Transverse colon (tissue), 4 donors: ENCODE results near the gene PCDHAC1. TPM values are rescaled to one million over a fixed set of nuclear protein-coding genes. Genes with fewer than 3 reads are reported as not detected.

Experiments used
- DNase-seq: peaks from one replicate; pipeline ENCODE4 v3.0.0-alpha.2; 2019
- H3K27ac ChIP-seq, 4 donors: fragments of 200-600 bp; sonication (generic); 2 replicates each; pipeline ENCODE4 v1.5.1; 2016 to 2018; ENCODE audit warnings: inconsistent platforms in 4 of 4
- H3K27me3 ChIP-seq: fragments of 200-600 bp; sonication (generic); 2 replicates; pipeline ENCODE4 v1.5.1; 2017; ENCODE audit warnings: inconsistent platforms
- H3K36me3 ChIP-seq, 4 donors: fragments of 200-600 bp; sonication (generic); 2 replicates each; pipeline ENCODE4 v1.5.1; 2017 to 2019; ENCODE audit warnings: inconsistent platforms in 4 of 4
- H3K4me1 ChIP-seq, 4 donors: fragments of 200-600 bp; sonication (generic); 2 replicates each; pipeline ENCODE4 v1.5.1; 2017 to 2020; ENCODE audit warnings: inconsistent platforms in 4 of 4
- H3K4me3 ChIP-seq, 4 donors: fragments of 200-600 bp; sonication (generic); 1 replicate in 1 of 4; 2 replicates in 3 of 4; pipeline versions ENCODE4 v1.5.1 to v1.6.1; 2017 to 2019; ENCODE audit warnings: inconsistent platforms in 4 of 4
- H3K9me3 ChIP-seq, 2 donors: fragments of 200-600 bp; sonication (generic); 2 replicates each; pipeline ENCODE4 v1.5.1; 2017 to 2019; ENCODE audit warnings: inconsistent platforms in 2 of 2
- EP300 ChIP-seq: sonication (generic); formaldehyde crosslinking; IDR thresholded peaks from one replicate; pipeline ENCODE4 v1.6.1; 2017; ENCODE audit warnings: antibody characterized with exemption, low read depth
- POLR2A ChIP-seq: fragments of 450-650 bp; IDR thresholded peaks from one replicate; pipeline ENCODE4 v1.6.1; 2016; ENCODE audit warnings: antibody characterized with exemption, mild to moderate bottlenecking, moderate library complexity
- POLR2AphosphoS5 ChIP-seq, 3 donors: sonication (generic); formaldehyde crosslinking; IDR thresholded peaks; one replicate each; pipeline ENCODE4 v1.6.1; 2016; ENCODE audit warnings: antibody characterized with exemption in 3 of 3
- WGBS, 2 donors: methylation state at CpG; one replicate each; pipeline ENCODE4 v1.1.5; 2018; ENCODE audit warnings: low coverage in 1 of 2; 5-methylcytosine and 5-hydroxymethylcytosine counted together
- in situ Hi-C, 4 donors: fragments of 200-750 bp; cut with MboI; loops; one replicate each; pipeline versions ENCODE4 v1.15.0 to v1.15.1; 2017; ENCODE audit warnings: low sequenced_read_pairs in 3 of 4, low pct_ligation_motif_present in 1 of 4, low pct_unique_long_range_greater_than_20kb in 1 of 4
- intact Hi-C: fragments of 100-400 bp; cut with DNase I; formaldehyde crosslinking; loops from one replicate; pipeline ENCODE4 v1.15.1; 2023; ENCODE audit warnings: low total_unique reads
- small RNA-seq, 4 donors: library from RNA; depleted of rRNA; stranded (forward); fragments of <200 nt; gene quantifications; one replicate each; pipeline ENCODE3, GENCODE V24; 2016
- total RNA-seq, 4 donors: library from RNA; depleted of rRNA; stranded (reverse); fragments of >200 nt; gene quantifications; one replicate each; pipeline ENCODE4 v1.1.0, GENCODE V29; 2016
- TF ChIP-seq, protein P1 (sequence below), 5 experiments: fragments of 200-600 bp in 3 of 5; fragments of 450-650 bp in 2 of 5; sonication (generic) in 3 of 5; IDR thresholded peaks; 1 replicate in 2 of 5; 2 replicates in 3 of 5; pipeline ENCODE4 v1.5.1; 2016 to 2017; ENCODE audit warnings: antibody characterized with exemption in 5 of 5, inconsistent platforms in 3 of 5, mild to moderate bottlenecking in 2 of 5, moderate library complexity in 1 of 5

Gene PCDHAC1
- total RNA-seq, 4 donors from 2014 or later = 0.37 to 0.82 (median 0.48) TPM; not detected in 1

DNA sequence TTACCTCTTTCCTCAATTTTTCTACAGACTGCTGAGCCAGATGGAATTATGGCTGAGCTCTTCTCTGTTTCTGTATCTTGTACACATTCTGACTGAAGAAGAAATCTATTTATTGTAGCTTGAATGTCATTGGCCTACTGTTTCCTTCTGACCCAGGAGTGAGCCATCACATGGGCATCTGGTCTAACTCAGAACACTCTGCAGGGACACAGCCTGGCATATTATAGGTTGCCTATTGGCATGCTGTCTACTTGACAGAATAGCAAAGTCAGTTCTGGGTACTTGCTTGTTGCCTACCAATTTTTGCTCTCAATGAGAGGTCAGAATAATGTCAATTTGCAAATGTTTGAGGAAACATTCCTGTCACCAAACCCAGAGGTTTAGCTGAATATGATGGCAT, 47.5 kb downstream of the PCDHAC1 start:
- no peaks in the 10 kb centered on the region for H3K4me1 ChIP-seq
- intact Hi-C loops (no loop called here), in situ Hi-C loops (no loop called here)
- H3K27me3 ChIP-seq = no peaks in the 10 kb centered on the region
- DNase-seq = no peak
- H3K4me3 ChIP-seq = no peak overlapping the region
- H3K36me3 ChIP-seq = no peaks in the 10 kb centered on the region
- H3K27ac ChIP-seq = no peak overlapping the region
- no peaks in the 10 kb centered on the region for H3K9me3 ChIP-seq
- TF ChIP-seq POLR2A (no peak), EP300 (no peak), POLR2AphosphoS5 (IDR thresholded peaks at IDR 0.05) (no peak)
- TF ChIP-seq, protein P1, sequence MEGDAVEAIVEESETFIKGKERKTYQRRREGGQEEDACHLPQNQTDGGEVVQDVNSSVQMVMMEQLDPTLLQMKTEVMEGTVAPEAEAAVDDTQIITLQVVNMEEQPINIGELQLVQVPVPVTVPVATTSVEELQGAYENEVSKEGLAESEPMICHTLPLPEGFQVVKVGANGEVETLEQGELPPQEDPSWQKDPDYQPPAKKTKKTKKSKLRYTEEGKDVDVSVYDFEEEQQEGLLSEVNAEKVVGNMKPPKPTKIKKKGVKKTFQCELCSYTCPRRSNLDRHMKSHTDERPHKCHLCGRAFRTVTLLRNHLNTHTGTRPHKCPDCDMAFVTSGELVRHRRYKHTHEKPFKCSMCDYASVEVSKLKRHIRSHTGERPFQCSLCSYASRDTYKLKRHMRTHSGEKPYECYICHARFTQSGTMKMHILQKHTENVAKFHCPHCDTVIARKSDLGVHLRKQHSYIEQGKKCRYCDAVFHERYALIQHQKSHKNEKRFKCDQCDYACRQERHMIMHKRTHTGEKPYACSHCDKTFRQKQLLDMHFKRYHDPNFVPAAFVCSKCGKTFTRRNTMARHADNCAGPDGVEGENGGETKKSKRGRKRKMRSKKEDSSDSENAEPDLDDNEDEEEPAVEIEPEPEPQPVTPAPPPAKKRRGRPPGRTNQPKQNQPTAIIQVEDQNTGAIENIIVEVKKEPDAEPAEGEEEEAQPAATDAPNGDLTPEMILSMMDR (IDR thresholded peaks at IDR 0.05) = no peak

DNA sequence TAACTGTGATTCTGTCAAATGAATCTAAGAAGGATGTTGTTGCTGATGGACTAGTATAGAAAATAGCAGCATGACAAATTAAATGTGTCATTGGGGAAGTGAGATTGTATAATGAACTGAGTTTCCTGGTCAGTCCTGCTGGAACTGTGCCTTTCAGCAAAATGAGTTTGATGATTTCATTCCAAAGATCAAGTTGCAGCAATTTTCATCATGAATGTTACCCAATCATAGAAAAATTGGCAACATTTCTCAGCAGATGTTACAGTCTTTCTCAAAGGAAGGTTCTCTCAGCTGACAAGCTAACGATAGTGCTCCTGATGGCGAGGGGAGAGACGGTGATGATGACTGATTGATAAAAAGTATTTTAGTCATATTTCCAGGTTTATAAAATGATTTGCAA, 50.9 kb downstream of the PCDHAC1 start:
- intact Hi-C loops (no loop called here), in situ Hi-C loops (no loop called here)
- DNase-seq = no peak
- TF ChIP-seq, protein P1 (IDR thresholded peaks at IDR 0.05) = no peak
- TF ChIP-seq POLR2AphosphoS5 (IDR thresholded peaks at IDR 0.05) (no peak), EP300 (no peak), POLR2A (no peak)
- 72 to 83% methylated on average over 3 of the region's 3 CpGs for WGBS, 2 donors
- no peaks in the 10 kb centered on the region for H3K4me1 ChIP-seq
- no peaks in the 10 kb centered on the region for H3K9me3 ChIP-seq
- H3K36me3 ChIP-seq = no peaks in the 10 kb centered on the region
- H3K4me3 ChIP-seq = no peak overlapping the region
- H3K27ac ChIP-seq = no peak overlapping the region
- no peaks in the 10 kb centered on the region for H3K27me3 ChIP-seq

DNA sequence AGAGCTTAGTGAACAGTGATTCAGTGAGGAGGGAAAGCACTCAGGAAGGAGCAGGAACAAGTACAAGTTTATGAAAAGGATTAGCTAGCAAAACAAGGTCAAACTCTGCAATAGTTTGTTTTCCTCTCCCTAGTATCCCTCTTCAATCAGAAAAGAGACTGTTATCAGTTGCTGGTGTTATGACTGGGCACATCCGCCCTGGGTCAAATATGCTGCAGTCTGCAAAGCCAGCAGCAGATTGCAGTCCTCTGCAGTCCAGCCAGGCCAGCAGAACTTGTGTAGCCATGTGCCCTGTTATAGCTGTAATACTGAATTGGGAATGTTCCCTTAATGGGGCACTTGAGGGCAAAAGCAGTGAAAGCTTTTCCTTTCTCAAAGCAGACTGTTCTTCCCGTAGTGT, 52.2 kb downstream of the PCDHAC1 start:
- Histone ChIP-seq H3K9me3 (no peaks in the 10 kb centered on the region), H3K27ac (no peak overlapping the region), H3K4me3 (no peak overlapping the region), H3K36me3 (no peaks in the 10 kb centered on the region), H3K4me1 (no peaks in the 10 kb centered on the region), H3K27me3 (no peaks in the 10 kb centered on the region)
- intact Hi-C loops = no loop called here
- TF ChIP-seq POLR2AphosphoS5 (IDR thresholded peaks at IDR 0.05) (no peak), POLR2A (no peak), EP300 (no peak)
- TF ChIP-seq, protein P1 (IDR thresholded peaks at IDR 0.05) = no peak
- DNase-seq = no peak
- WGBS, 2 donors = 40 to 47% methylated on average over 1 to 2 of the region's 2 CpGs
- in situ Hi-C loops = no loop called here

DNA sequence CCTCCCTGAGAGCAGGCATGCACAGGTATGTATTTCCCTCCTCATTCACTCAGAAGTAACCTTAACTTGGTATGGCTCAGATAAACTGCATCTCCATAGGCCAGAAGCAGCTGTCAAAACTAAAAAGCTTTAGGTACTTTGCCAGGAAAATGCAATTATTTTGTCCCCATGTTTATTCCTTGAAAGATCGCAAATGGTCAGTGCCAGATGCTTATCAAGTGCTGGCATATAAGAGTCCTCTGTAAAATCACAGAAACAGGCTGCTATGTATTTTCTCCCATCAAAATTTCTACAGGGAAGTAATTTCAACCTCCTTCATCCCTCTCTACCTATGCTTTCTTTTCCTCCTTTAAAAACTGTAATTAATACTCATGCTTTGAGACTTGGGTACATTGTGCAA, 52.9 kb downstream of the PCDHAC1 start:
- intact Hi-C loops = no loop called here
- Histone ChIP-seq H3K4me1 (no peaks in the 10 kb centered on the region), H3K27ac (no peak overlapping the region), H3K36me3 (no peaks in the 10 kb centered on the region), H3K27me3 (no peaks in the 10 kb centered on the region), H3K4me3 (no peak overlapping the region), H3K9me3 (no peaks in the 10 kb centered on the region)
- WGBS, 2 donors = 83 to 100% methylated on average over 1 of the region's 1 CpG
- in situ Hi-C loops = no loop called here
- no peak for DNase-seq
- TF ChIP-seq, protein P1 (IDR thresholded peaks at IDR 0.05) = no peak
- TF ChIP-seq EP300 (no peak), POLR2AphosphoS5 (IDR thresholded peaks at IDR 0.05) (no peak)

Small RNAs within 50 kb of the gene (small RNA-seq; reads per million reads assigned to genes)
- gene AC010223.1 = 0 reads per million in 4 donors

Other genes with a start within 250 kb of the PCDHAC1 start
- 10 to 100 TPM; 39.6 to 51.6 (median 43.9) TPM for gene HARS1, start 234.9 kb upstream of the PCDHAC1 start, total RNA-seq
- gene HARS2, start 234.8 kb upstream of the PCDHAC1 start, total RNA-seq = 10 to 100 TPM; 30.3 to 60.6 (median 41.4) TPM
- gene ZMAT2, start 225.9 kb upstream of the PCDHAC1 start, total RNA-seq = 10 to 100 TPM in 3 of 4 donors, 1 to 10 TPM in 1; 6.7 to 41.3 (median 23.1) TPM
- under 1 TPM in 1 of 4 donors, not detected in 3; 0.14 TPM for gene PCDHA1, start 140.2 kb upstream of the PCDHAC1 start, total RNA-seq
- gene PCDHA2, start 131.4 kb upstream of the PCDHAC1 start, total RNA-seq = under 1 TPM in 2 of 4 donors, not detected in 2; 0.14 to 0.32 TPM
- 1 to 10 TPM in 1 of 4 donors, under 1 TPM in 2, not detected in 1; 0.32 to 8.8 (median 0.41) TPM for gene PCDHA3, start 125.2 kb upstream of the PCDHAC1 start, total RNA-seq
- 1 to 10 TPM in 3 of 4 donors, under 1 TPM in 1; 0.79 to 7.9 (median 2.4) TPM for gene PCDHA4, start 119.2 kb upstream of the PCDHAC1 start, total RNA-seq
- gene PCDHA5, start 104.7 kb upstream of the PCDHAC1 start, total RNA-seq = under 1 TPM in 2 of 4 donors, not detected in 2; 0.79 to 0.96 TPM
- gene PCDHA6, start 98.3 kb upstream of the PCDHAC1 start, total RNA-seq = 1 to 10 TPM in 2 of 4 donors, under 1 TPM in 1, not detected in 1; 0.64 to 3.0 (median 1.2) TPM
- 1 to 10 TPM in 2 of 4 donors, under 1 TPM in 1, not detected in 1; 0.37 to 1.4 (median 1.1) TPM for gene PCDHA7, start 92.0 kb upstream of the PCDHAC1 start, total RNA-seq
- 1 to 10 TPM in 1 of 4 donors, under 1 TPM in 1, not detected in 2; 0.79 to 1.2 TPM for gene PCDHA8, start 85.1 kb upstream of the PCDHAC1 start, total RNA-seq
- gene PCDHA9, start 77.9 kb upstream of the PCDHAC1 start, total RNA-seq = under 1 TPM; 0.37 to 1.00 (median 0.58) TPM
- gene PCDHA10, start 70.4 kb upstream of the PCDHAC1 start, total RNA-seq = under 1 TPM in 2 of 4 donors, not detected in 2; 0.68 to 0.79 TPM
- gene PCDHA11, start 57.3 kb upstream of the PCDHAC1 start, total RNA-seq = 1 to 10 TPM in 1 of 4 donors, under 1 TPM in 1, not detected in 2; 0.48 to 1.2 TPM
- under 1 TPM in 3 of 4 donors, not detected in 1; 0.55 to 0.80 (median 0.64) TPM for gene PCDHA12, start 51.0 kb upstream of the PCDHAC1 start, total RNA-seq
- under 1 TPM in 2 of 4 donors, not detected in 2; 0.32 to 0.55 TPM for gene PCDHA13, start 44.2 kb upstream of the PCDHAC1 start, total RNA-seq
- under 1 TPM in 2 of 4 donors, not detected in 2; 0.41 to 0.48 TPM for gene PCDHAC2, start 40.2 kb downstream of the PCDHAC1 start, total RNA-seq
- gene PCDHB1, start 125.1 kb downstream of the PCDHAC1 start, total RNA-seq = not detected
- 1 to 10 TPM in 3 of 4 donors, under 1 TPM in 1; 0.80 to 1.9 (median 1.2) TPM for gene PCDHB2, start 168.3 kb downstream of the PCDHAC1 start, total RNA-seq
- under 1 TPM in 3 of 4 donors, not detected in 1; 0.64 to 0.82 (median 0.80) TPM for gene PCDHB3, start 174.2 kb downstream of the PCDHAC1 start, total RNA-seq
- 1 to 10 TPM in 1 of 4 donors, under 1 TPM in 3; 0.68 to 2.2 (median 0.77) TPM for gene PCDHB4, start 195.5 kb downstream of the PCDHAC1 start, total RNA-seq
- 1 to 10 TPM in 3 of 4 donors, not detected in 1; 1.1 to 3.0 (median 1.3) TPM for gene PCDHB5, start 208.9 kb downstream of the PCDHAC1 start, total RNA-seq
- under 1 TPM in 2 of 4 donors, not detected in 2; 0.14 to 0.32 TPM for gene PCDHB6, start 223.8 kb downstream of the PCDHAC1 start, total RNA-seq
- gene PCDHB7, start 246.3 kb downstream of the PCDHAC1 start, total RNA-seq = 1 to 10 TPM in 1 of 4 donors, under 1 TPM in 3; 0.37 to 1.6 (median 0.67) TPM